RWPE1 (cell line): Measurements from ENCODE around the gene SCNN1B.
A peak's percentile ranks its signal among the peaks of the same experiment; 100 is the strongest.

Experiments used
- CTCF ChIA-PET: fragments of 350-600 bp; sonication (Branson Sonifier 250); formaldehyde crosslinking; extraction: SDS; loops from one replicate; lab custom pipeline; 2021; lab: Yijun Ruan, JAX
- POLR2A ChIA-PET: fragments of 400-600 bp; formaldehyde crosslinking; extraction: SDS; loops from one replicate; lab custom pipeline; 2020; ENCODE audit warnings: antibody characterized with exemption; ENCODE audit not compliant: low non-redundant PET; lab: Yijun Ruan, JAX
- DNase-seq: peaks from one replicate; pipeline ENCODE4 v3.0.0; 2012; ENCODE audit warnings: low spot score
- H3K27ac ChIP-seq: fragments of 450-650 bp; 2 replicates; pipeline ENCODE4 v1.5.1; 2017
- TF ChIP-seq, protein P1 (sequence below): fragments of 450-650 bp; conservative IDR thresholded peaks from 2 replicates; pipeline ENCODE4 v1.5.1; 2017; ENCODE audit warnings: low read depth, mild to moderate bottlenecking

Gene SCNN1B

DNA sequence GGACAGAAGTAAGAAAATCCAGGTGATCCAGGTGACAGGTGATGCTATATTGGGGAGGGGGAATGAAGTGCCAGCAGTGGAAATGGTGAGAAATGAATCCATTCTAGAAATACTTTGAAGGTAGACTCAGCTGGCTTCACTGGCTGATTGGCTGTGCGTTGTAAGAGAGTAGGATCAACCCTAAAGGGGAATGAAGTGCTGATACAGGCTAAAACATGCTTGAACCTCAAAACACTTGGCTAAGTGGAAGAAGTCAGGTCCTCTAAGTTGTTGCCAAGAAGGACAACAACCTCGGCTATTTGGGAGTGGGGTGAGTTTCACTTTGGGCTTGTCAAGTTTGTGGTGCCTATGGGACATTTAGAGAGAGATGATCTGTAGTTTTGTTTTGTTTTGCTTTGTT is 24.1 kb upstream of the SCNN1B start:
- ChIA-PET POLR2A (no interaction called here), CTCF (no interaction called here)
- TF ChIP-seq, protein P1, sequence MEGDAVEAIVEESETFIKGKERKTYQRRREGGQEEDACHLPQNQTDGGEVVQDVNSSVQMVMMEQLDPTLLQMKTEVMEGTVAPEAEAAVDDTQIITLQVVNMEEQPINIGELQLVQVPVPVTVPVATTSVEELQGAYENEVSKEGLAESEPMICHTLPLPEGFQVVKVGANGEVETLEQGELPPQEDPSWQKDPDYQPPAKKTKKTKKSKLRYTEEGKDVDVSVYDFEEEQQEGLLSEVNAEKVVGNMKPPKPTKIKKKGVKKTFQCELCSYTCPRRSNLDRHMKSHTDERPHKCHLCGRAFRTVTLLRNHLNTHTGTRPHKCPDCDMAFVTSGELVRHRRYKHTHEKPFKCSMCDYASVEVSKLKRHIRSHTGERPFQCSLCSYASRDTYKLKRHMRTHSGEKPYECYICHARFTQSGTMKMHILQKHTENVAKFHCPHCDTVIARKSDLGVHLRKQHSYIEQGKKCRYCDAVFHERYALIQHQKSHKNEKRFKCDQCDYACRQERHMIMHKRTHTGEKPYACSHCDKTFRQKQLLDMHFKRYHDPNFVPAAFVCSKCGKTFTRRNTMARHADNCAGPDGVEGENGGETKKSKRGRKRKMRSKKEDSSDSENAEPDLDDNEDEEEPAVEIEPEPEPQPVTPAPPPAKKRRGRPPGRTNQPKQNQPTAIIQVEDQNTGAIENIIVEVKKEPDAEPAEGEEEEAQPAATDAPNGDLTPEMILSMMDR = no peak
- no peak for DNase-seq
- H3K27ac ChIP-seq = peak overlapping the region; percentile 65

DNA sequence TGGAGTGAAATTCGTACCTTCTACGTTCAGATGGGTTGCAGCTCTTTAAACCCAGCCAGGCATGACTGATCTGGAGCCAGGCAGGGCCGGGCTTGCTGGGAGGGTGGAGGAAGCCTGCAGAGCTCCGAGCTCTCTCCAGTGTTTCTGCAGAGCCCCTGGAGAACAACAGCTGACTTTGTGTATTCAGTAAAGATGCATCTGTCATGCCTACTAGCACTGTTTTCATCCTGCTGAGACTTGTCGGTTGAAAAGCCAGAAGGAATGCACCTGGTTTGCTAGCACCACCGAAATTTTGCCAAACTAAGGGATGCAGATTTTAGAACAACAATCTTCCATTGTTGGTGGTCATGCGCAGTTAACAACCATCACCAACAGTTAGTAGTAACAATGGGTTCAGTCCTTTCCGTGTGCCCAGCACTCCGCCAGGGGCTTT is 22.4 kb upstream of the SCNN1B start:
- CTCF ChIA-PET = no interaction called here
- H3K27ac ChIP-seq = peak overlapping the region; percentile 92
- TF ChIP-seq, protein P1 = no peak
- DNase-seq = peak; percentile 81
- POLR2A ChIA-PET = interaction anchor here (0.6 kb wide), 1 partner anchor 98 kb away, joined by 3 read pairs; no protein-coding TSS in a partner anchor

DNA sequence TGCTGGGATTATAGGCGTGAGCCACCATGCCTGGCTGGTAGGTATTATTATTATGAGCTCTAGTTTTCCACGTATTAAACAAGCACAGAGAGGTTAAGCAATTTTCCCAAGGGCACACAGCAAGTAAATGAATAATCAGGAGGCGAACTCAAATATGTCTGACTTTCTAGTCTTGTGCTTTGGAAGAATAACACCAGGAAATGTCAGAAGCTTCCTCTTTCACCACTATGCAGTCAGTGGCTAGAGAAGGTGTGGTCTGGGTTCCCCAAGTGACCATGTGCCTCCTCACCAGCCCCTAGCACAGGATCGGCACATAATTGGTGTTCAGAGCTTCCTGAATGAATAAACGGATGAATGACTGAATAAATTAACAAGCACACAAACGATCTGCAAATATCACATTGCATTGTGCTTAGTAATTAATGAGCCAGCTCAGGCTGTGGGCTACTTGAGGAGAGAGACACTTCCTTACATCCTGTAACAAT is 21.6 kb upstream of the SCNN1B start:
- peak overlapping the region; percentile 92 for H3K27ac ChIP-seq
- TF ChIP-seq, protein P1 = no peak
- ChIA-PET POLR2A (interaction anchor here (0.6 kb wide), 1 partner anchor 99 kb away, joined by 3 read pairs; no protein-coding TSS in a partner anchor), CTCF (interaction anchor here (0.6 kb wide), 1 partner anchor 199 kb away, joined by 4 read pairs; no protein-coding TSS in a partner anchor)
- DNase-seq = peak; percentile 39

DNA sequence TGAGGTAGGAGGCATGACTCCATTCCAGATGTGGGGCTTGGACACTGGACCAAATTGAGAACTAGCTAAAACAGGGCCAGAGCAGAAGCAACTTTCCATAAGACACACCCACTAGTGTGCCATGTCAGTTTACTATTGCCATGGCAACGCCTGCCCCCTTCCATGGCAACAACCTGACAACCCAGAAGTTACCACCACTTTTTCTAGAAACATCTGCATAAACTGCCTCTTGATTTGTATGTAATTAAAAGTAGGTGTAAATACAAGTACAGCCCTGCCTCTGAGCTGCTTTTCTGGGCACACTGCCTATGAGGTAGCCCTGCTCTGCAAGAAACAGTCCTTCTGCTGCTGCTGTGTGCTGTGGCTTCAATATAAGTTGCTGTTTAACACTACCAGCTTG is 19.5 kb upstream of the SCNN1B start:
- CTCF ChIA-PET = no interaction called here
- DNase-seq = no peak
- POLR2A ChIA-PET = no interaction called here
- TF ChIP-seq, protein P1 = no peak
- peak overlapping the region; percentile 46 for H3K27ac ChIP-seq

DNA sequence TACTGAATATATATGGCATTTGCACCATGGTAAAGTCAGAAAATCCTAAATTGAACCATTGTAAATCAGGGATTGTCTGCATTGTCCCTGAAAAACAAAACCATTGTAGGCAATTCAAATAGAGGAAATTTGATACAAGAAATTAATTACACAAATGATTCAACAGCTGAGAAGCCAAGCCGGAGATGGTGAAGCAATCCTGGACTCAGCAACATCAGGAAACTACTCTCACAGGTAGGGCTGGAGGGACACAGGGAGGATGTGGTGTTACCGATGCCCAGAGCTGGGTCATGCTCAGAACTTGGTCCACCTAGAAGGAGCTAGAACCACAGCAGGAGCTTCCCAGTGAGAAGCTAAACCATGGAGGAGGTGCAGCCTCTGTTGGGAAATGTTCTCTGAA is 18.5 kb upstream of the SCNN1B start:
- no peak for DNase-seq
- TF ChIP-seq, protein P1 = no peak
- ChIA-PET POLR2A (no interaction called here), CTCF (no interaction called here)
- no peak overlapping the region for H3K27ac ChIP-seq

DNA sequence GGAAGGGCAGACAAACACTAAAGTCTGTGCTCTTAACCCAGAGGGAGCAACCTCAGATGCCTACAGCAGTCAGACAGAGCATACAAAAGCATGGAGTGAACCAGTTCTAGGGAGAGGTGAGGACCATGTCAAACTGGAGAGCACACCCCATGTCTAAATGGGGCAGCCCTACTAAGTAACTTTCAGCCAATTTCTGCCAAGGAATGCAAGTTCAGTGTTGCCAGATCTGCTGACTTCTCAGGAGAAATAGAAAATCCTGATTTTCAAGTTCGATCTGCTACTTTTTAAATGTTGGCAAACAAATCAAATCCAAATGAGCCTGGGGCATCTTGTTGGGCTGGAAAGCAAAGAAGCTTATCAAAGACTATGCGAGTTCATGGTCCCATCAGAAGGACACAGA is 17.5 kb upstream of the SCNN1B start:
- TF ChIP-seq, protein P1 = no peak
- CTCF ChIA-PET = no interaction called here
- H3K27ac ChIP-seq = no peak overlapping the region
- POLR2A ChIA-PET = no interaction called here
- DNase-seq = no peak

DNA sequence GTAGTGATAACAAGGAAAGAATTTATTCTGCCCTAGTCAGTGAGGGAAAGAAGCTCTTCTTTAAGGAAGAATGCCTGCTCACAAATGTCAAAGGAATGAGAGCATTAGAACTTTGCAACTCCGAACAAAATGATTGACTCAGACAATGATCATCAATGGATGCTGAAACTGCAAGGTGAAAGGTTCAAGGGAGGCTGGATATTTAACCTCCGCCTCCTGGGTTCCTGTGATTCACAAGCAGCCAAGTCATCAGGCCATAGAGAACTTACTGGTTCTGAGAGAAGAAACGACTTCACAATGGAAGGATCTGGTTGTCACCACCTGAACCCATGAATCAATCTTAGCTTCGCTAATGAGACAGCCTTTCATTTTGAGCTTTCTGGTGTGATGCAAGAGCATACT is 16.0 kb upstream of the SCNN1B start:
- CTCF ChIA-PET = no interaction called here
- DNase-seq = peak; percentile 63
- POLR2A ChIA-PET = no interaction called here
- no peak overlapping the region for H3K27ac ChIP-seq
- TF ChIP-seq, protein P1 = no peak
